ENCODE results near the gene WDR86.

The WDR86 gene

DNA sequence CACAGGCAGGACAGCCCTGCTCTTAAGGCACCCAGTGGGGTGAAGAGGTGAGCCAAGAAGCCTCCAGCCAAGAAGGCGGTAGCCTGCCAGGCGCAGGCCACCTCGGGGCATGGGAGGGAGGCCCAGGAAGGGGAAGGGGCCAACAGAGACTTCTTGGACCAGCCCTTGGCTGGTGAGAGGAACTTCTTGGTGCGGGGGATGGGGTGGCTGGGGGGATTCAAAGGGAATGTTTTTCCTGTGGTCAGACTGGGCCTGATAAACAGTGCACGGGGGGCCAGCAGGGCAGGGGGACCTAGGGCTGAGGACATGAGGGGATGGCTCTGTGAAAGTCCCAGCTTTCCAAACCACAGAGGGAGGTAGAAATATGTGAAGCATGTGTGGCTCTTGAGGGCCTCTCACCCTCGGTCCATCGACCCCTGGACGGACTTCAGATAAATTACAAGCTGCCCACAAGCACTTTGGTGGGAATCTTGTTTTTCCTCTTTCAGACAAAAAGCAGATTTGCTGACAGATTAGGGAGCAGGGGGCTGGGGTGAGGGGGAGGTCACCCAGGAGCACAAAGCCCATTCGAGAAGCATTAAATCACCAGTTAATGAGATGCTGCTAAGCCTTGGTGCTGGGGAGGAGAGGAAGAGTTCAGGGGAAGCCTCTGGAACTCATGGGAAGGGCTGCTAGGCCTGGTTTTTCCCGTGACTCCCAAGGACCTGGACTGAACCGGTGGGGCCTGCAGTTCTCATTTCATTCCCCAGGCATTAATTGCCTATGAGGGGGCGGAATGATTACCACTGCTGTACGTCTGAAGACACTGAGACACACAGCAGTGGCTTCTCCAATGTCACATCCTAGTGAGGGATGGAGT, 18.8 kb upstream of the WDR86 start:
- DNase-seq (ENCODE audit: low read depth in 2 of 3, low spot score in 1 of 3), result no peak

GRCh38 chr7:151427705-151428377, 18.0 kb upstream of the WDR86 start:
- no peak for DNase-seq (ENCODE audit: low read depth in 2 of 3, low spot score in 1 of 3)

DNA sequence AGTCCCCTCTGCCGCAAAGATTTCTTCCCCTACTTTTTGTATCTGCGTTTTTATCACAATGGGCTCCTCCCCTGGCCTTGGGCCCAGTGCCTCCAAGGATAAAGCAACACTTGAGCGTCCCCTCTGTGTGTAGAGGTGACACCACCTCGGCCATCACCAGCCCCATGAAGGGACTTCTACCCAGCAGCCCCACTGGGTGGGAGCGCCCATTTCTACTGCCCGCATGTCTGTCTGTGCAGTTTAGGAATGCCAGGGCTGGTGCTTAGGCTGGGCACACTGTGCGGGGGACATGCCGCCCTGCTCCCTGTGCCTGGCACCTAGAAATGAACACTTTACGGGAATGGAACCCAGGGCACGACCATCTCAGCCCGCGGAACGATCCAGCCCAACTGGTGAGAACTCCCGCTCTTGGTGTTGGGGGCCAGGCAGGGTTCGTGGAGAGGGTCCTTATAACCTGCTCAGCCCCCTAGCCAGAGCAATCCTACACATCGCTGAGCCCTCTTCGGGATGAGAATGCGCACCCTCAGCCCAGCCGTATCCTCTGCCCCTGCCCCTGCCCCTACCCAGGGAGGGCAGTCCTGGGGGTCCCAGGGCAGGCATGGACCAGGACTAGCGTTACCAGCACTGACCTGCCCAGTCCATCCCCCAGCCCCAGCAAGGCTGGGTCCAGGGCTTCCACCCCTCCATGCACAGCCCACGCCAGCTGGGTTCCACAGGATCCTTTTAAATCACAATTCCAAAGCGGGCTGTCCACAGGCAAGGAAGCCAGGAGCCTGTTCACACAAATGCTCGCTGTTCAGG, 17.3 kb upstream of the WDR86 start:
- DNase-seq (ENCODE audit: low read depth in 2 of 3, low spot score in 1 of 3), result no peak

- no peak for DNase-seq (ENCODE audit: low read depth in 2 of 3, low spot score in 1 of 3)
Observed at GRCh38 chr7:151426441-151426903, 16.6 kb upstream of the WDR86 start.

DNA sequence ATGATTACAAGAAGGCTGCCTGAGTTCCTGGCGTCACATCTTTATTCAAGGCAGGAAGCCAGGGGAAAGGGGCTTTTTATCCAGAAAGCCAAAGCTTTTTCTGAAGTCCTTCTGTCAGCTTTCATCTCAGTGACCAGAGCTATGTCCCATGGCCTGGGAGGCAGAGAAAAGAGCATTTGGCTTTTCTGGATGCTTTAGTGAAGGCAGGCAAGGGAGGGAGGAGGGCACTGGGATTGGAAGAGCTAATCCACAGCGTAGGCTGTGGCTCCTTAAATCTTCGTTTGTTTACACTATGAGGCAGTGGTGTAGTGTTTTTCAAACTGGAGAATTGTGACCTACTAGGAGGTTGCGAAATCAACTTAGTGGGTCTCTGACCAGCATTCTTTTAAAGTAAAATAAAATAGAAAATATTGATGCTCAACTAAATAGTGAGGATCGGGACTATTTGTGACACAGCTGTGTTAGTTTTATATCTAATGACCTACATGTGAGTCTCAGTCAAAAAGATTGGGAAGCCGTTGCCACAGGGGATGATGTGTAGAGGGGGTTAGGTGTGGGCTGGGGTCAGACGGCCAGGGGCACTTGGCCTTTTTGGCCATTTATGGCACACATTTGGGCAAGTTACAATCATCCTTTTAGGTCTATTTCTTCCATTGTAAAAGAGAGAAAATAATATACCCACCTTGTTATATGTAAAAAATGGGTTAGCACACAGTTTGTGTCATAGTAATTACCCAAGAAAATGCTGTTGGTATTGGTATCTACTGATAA, 16.0 kb upstream of the WDR86 start:
- DNase-seq (ENCODE audit: low read depth in 2 of 3, low spot score in 1 of 3), result no peak

DNA sequence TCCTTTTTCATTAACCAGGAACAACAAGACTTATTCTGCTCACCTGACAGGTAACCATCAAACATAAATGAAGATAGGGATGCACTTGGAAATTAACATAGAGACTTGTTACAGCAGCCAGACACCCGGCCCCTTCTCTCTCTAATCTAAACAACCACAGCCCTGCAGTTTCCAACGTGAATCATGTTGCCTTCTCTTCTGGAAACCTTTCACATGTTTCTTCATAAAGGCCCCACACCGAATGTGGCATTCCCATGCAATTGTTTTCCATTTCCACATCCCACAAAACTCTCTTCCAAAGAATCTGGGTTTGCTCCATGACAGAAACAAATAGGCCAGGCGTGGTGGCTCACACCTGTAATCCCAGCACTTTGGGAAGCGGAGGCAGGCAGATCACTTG, 15.0 kb upstream of the WDR86 start:
- no peak for DNase-seq (ENCODE audit: low read depth in 2 of 3, low spot score in 1 of 3)

DNA sequence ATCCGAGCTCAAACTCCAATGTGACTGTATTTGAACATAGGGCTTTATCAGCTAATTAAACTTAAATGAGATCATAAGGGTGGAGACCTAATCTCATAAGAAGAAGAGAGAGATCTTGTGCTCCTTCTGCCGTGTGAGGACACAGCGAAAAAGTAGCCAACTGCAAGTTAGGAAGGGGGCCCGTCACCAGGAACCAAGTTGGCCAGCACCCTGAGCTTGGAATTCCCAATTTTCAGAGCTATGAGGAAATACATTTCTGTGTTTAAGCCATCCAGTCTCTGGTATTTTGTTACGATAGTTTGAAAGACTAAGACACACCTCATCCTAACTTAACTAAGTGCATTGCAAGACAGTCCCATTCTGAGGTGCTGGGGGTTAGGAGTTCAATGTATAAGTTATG, 14.1 kb upstream of the WDR86 start:
- no peak for DNase-seq (ENCODE audit: low read depth in 2 of 3, low spot score in 1 of 3)

- no peak for DNase-seq (ENCODE audit: low read depth in 2 of 3, low spot score in 1 of 3)
Observed at GRCh38 chr7:151423226-151423625, 13.4 kb upstream of the WDR86 start.

GRCh38 chr7:151422212-151422611, 12.4 kb upstream of the WDR86 start:
- no peak for DNase-seq (ENCODE audit: low read depth in 2 of 3, low spot score in 1 of 3)

- DNase-seq (ENCODE audit: low read depth in 2 of 3, low spot score in 1 of 3), result no peak
Observed at GRCh38 chr7:151420144-151420543, 10.3 kb upstream of the WDR86 start.

GRCh38 chr7:151416941-151417315, 7.1 kb upstream of the WDR86 start:
- no peak for DNase-seq (ENCODE audit: low read depth in 2 of 3, low spot score in 1 of 3)

DNA sequence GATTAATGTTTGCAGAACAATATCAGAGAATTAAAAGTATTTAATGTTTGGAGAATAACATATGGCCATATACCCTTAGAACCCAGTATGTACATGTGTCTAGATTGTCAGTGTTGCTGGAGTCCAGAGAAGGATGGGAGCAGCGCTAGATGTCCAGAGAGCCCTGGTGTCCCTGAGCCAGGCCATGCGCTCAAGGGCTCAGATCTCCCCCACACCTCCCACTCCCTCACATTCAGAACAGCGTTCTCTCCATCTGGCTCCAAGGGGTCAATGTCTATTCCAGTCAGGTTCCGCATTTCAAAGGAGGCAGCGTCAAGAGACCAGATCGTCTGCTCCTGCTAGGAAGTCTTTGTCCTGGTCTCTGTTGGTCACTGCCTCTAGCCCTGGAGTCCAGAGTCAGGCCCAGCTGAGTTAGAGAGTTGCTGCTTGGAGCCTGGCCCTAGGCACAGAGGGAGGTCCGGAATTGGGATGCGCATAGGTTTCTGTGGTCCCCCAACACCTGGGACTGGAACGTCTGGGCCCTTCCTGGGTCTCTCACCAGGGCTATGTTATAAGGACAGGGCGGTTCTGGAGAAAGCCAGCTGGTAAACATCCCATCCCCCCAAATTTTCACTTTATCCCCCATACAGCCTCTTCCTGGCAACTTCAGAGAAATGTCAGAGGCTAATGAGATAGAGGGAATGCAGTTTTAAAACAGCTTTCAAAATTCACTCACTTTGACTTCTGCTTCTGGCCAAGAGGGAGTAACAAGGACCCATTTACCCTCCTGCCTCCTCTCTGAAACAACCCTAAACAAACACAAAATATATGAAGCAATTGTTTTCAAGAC, 6.5 kb upstream of the WDR86 start:
- no peak for DNase-seq (ENCODE audit: low read depth in 2 of 3, low spot score in 1 of 3)

DNA sequence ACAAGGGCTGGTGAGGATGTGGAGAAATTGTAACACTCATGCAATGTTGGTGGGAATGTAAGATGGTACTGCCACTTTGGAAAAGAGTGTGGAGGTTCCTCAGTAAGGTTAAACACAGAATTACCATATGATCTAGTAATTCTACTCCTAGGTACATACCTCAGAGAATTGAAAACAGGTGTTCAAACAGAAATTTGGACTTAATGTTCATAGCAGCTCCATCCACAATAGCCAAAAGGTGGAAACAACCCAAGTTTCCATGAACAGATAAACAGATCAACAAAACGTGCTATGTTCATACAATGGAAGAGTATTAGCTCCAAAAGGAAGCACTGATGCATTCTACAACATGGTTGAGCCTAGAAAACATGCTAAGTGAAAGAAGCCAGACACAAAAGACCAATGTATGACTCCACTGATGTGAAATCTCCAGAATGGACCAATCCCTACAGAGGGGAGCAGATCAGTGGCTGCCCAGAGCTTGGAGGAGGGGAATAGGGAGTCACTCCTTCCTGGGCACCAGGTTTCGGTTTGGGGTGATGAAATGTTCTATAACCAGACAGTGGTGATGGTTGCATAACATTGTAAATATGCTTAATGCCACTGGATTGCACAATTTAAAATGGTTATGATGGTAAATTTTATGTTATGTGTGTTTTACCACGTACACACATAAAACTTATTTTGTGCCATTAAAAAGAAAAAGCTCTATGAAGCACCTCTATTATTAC, 5.7 kb upstream of the WDR86 start:
- DNase-seq (ENCODE audit: low read depth in 2 of 3, low spot score in 1 of 3), result no peak

- no peak for DNase-seq (ENCODE audit: low read depth in 2 of 3, low spot score in 1 of 3)
Observed at GRCh38 chr7:151413241-151413640, 3.4 kb upstream of the WDR86 start.

- no peak for DNase-seq (ENCODE audit: low read depth in 2 of 3, low spot score in 1 of 3)
Observed at GRCh38 chr7:151412318-151412717, 2.5 kb upstream of the WDR86 start.

DNA sequence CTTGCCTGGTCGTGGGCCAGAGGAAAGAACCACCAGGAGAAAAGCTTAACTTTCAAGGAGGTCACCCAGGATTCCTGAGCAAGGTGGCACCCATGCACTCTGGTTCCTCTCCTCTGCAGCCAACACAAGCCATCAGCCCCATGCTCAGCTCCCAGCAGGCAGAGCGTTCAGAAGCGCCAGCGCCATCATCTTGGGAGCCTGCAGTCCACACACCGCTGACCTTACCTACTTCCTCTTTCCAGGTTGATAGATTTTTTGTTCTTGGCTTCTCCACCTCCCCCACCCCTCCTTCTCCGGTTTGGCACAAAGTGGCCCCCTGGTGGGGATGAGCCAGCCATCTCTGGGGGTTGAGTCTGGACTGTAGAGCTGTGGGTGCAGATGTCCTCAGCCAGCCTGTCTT, 1.7 kb upstream of the WDR86 start:
- DNase-seq (ENCODE audit: low read depth in 2 of 3, low spot score in 1 of 3), result no peak

GRCh38 chr7:151410405-151411390, 860 bp upstream of the WDR86 start:
- no peak for DNase-seq (ENCODE audit: low read depth in 2 of 3, low spot score in 1 of 3)

All from stimulated activated CD4-positive, alpha-beta T cell treated with anti-CD3 and anti-CD28 coated beads, Interleukin-12 subunit alpha, Interleukin-12 subunit beta, amount 100 ng/mL, for 48 hours (primary cell).